IPS DF 6.9 (cell line): ENCODE data around the gene ACTR1A.
"Not testable (repeated sequence)": the region's sequence is repeated elsewhere in the genome, so short reads cannot be mapped to it uniquely, and the experiment has no call there.

Source experiments
- DNase-seq: peaks from one replicate; pipeline ENCODE4 v3.0.0-alpha.2; 2013; ENCODE audit warnings: low read depth, low spot score
- H3K27ac ChIP-seq: one replicate; pipeline ENCODE4 v1.5.1; 2013; ENCODE audit warnings: low read length, control low read depth
- H3K27me3 ChIP-seq: 2 replicates; pipeline ENCODE4 v1.6.1; 2013; ENCODE audit warnings: mild to moderate bottlenecking, low read length; ENCODE audit not compliant: control insufficient read depth, insufficient read depth
- H3K36me3 ChIP-seq: 2 replicates; pipeline ENCODE4 v1.6.1; 2013; ENCODE audit warnings: low read length; ENCODE audit not compliant: control insufficient read depth, insufficient read depth
- H3K4me1 ChIP-seq: 2 replicates; pipeline ENCODE4 v1.6.1; 2013; ENCODE audit warnings: low read length; ENCODE audit not compliant: control insufficient read depth, insufficient read depth
- H3K4me3 ChIP-seq: 2 replicates; pipeline ENCODE4 v1.5.1; 2013; ENCODE audit warnings: mild to moderate bottlenecking, low read length
- H3K9me3 ChIP-seq: 2 replicates; pipeline ENCODE4 v1.6.1; 2013; ENCODE audit warnings: low read length, inconsistent platforms; ENCODE audit not compliant: control insufficient read depth, insufficient read depth
- WGBS: extraction: QIAGEN DNeasy Blood & Tissue Kit; methylation state at CpG from one replicate; pipeline ENCODE4 v1.1.7; 2013; ENCODE audit warnings: mixed read lengths, missing lambda C conversion rate; ENCODE audit not compliant: insufficient read length, insufficient coverage; 5-methylcytosine and 5-hydroxymethylcytosine counted together

The ACTR1A gene

DNA sequence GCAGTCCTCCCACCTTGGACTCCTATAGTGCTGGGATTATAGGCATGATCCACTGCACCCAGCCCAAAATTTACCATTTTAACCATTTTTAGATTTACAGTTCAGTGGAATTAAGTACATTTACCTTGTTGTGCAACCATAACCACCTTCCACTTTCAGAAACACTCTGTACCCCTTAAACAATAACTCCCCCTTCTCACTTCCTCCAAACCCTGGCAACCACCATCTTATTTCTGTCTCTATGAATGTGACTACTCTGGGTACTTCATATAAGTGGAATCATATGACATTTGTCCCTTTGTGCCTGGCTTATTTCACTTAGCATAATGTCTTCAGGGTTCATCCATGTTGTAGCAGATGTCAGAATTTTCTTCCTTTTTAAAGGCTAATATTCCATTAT, 34.9 kb upstream of the ACTR1A start:
- Histone ChIP-seq H3K4me3 (no peak overlapping the region), H3K27me3 (no peaks in the 10 kb centered on the region), H3K36me3 (no peaks in the 10 kb centered on the region), H3K9me3 (no peaks in the 10 kb centered on the region), H3K4me1 (no peaks in the 10 kb centered on the region), H3K27ac (no peak overlapping the region)
- DNase-seq = no peak

DNA sequence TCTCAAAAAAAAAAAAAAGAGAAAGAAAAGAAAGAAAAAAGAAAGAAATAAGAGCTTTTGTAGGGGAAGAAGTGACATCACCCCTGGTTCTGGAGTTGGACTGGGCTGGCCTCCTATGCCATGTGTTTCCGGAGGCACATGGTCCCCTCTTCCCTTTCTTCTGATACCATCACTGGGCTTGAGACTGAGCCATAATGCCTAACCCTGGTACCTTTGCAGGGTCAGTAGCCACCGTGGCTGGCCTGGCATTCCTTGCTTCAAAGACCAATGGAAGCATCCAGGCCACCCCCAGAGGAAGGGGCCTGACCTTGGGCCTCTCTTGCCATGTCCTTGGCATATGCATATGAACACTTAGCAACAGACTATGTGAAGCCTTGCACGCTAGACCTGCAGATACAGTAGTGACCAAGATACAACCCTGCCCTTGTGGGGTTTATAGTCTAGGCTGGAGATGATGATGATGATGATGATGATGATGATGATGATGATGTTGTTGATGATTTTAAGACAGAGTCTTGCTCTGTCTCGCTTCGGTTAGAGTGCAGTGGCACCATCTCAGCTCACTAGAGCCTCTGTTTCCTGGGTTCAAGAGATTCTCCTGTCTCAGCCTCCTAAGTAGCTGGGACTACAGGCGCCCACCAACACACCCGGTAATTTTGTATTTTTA, 33.1 kb upstream of the ACTR1A start:
- H3K9me3 ChIP-seq = no peaks in the 10 kb centered on the region
- WGBS = no CpG with 5 or more reads among the region's 7 CpGs
- DNase-seq = no peak
- no peaks in the 10 kb centered on the region for H3K4me1 ChIP-seq
- no peak overlapping the region for H3K27ac ChIP-seq
- H3K36me3 ChIP-seq = no peaks in the 10 kb centered on the region
- no peaks in the 10 kb centered on the region for H3K27me3 ChIP-seq
- no peak overlapping the region for H3K4me3 ChIP-seq

DNA sequence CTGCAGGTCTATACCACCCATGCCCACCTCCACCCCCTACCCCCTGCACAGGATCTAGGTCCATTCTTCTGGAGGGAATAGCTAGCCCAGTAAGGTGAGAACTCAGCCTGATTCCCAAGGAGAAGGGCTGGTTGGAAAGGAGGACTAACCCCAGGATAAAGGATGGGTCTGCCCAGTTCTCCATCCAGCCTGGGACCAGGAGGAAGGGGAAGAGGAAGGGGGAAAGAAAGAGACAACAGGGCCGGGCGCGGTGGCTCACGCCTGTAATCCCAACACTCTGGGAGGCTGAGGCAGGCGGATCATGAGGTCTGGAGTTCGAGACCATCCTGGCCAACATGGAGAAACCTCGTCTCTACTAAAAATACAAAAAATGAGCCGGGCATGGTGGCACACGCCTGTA, 32.5 kb upstream of the ACTR1A start:
- not testable (repeated sequence) for H3K36me3 ChIP-seq, H3K9me3 ChIP-seq, H3K27me3 ChIP-seq, H3K4me3 ChIP-seq, H3K27ac ChIP-seq, DNase-seq, H3K4me1 ChIP-seq
- WGBS = no CpG with 5 or more reads among the region's 9 CpGs

DNA sequence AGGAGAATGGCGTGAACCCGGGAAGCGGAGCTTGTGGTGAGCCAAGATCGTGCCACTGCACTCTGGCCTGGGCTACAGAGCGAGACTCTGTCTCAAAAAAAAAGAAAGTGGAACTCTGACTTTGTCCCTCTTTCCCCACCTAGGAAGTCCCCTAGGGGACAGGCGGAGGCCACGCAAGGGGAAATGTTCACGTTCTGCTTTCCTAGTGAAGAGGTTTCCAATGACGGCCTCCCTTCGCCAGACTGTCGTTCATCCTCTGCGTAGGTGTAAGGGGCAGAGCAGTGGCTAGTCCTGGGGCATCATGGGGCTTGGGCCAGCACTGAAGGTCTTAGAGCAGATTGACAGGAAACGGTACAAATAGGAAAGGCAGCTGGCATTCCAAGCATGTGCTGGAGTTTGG, 31.8 kb upstream of the ACTR1A start:
- Histone ChIP-seq H3K4me3 (no peak overlapping the region), H3K4me1 (no peaks in the 10 kb centered on the region), H3K27ac (no peak overlapping the region), H3K27me3 (no peaks in the 10 kb centered on the region), H3K9me3 (no peaks in the 10 kb centered on the region), H3K36me3 (no peaks in the 10 kb centered on the region)
- no peak for DNase-seq
- WGBS = no CpG with 5 or more reads among the region's 13 CpGs

DNA sequence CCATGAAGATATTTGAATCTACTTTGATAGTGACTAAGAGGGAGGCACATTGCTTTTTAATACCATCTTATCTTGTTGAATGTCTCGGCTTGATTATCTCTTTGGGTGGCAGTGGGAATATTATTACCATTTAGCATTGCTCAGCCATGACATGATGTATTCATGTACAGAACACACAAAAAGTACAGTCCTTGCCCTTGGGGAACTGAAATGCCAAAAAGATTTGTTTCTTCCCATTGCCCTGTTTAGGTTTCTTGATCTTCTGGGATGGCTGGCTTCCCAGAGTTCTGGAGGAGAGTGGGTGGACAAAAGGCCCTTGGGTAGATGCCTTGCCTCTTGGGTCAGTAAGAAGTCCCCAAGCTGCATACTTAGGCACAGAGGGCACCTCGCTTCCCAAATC, 25.0 kb upstream of the ACTR1A start:
- DNase-seq = no peak
- Histone ChIP-seq H3K9me3 (no peaks in the 10 kb centered on the region), H3K36me3 (no peaks in the 10 kb centered on the region), H3K4me3 (no peak overlapping the region), H3K27me3 (no peaks in the 10 kb centered on the region), H3K4me1 (no peaks in the 10 kb centered on the region), H3K27ac (no peak overlapping the region)
- no CpG with 5 or more reads among the region's 2 CpGs for WGBS

DNA sequence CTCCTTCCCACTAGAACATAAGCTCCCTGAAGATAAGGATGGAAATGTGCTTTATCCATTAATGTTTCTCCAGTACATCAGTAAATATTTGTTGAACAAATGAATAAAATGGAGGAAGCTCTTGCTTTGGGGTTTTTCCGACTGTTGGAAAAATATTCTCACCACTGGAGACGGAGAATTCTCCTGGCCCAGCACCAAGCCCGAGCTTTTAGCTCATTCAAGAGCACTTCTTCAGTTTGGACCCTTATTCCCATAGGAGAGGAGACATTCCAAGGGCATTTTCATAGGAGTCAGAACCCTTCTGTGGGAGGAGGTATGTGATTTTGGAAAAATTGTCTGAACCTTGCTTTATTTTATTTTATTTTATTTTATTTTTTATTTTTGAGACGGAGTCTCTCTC, 22.2 kb upstream of the ACTR1A start:
- no peak overlapping the region for H3K27ac ChIP-seq
- no peak for DNase-seq
- no peaks in the 10 kb centered on the region for H3K9me3 ChIP-seq

GRCh38 chr10:102523250-102524029, 20.9 kb upstream of the ACTR1A start:
- Histone ChIP-seq H3K4me1 (no peaks in the 10 kb centered on the region), H3K27ac (no peak overlapping the region), H3K4me3 (no peak overlapping the region), H3K27me3 (no peaks in the 10 kb centered on the region), H3K36me3 (no peaks in the 10 kb centered on the region), H3K9me3 (no peaks in the 10 kb centered on the region)
- DNase-seq = no peak
- WGBS = no CpG with 5 or more reads among the region's 7 CpGs

More for the DNA sequence above, 22.2 kb upstream of the ACTR1A start:
- H3K27me3 ChIP-seq = no peaks in the 10 kb centered on the region
- no CpG with 5 or more reads among the region's 4 CpGs for WGBS
- H3K4me3 ChIP-seq = no peak overlapping the region
- H3K36me3 ChIP-seq = no peaks in the 10 kb centered on the region
- no peaks in the 10 kb centered on the region for H3K4me1 ChIP-seq

- H3K36me3 ChIP-seq = no peaks in the 10 kb centered on the region
- no CpG with 5 or more reads among the region's 1 CpG for WGBS
- DNase-seq = no peak
- H3K27ac ChIP-seq = no peak overlapping the region
- H3K4me1 ChIP-seq = no peaks in the 10 kb centered on the region
- no peaks in the 10 kb centered on the region for H3K9me3 ChIP-seq
- no peaks in the 10 kb centered on the region for H3K27me3 ChIP-seq
- H3K4me3 ChIP-seq = no peak overlapping the region
These were observed 20.4 kb upstream of the ACTR1A start for GRCh38 chr10:102522874-102523249.

- Histone ChIP-seq H3K36me3 (0 out of 2 replicates have a peak, but pooled peaks cover 3% of the 10 kb centered on the region), H3K27ac (no peak overlapping the region), H3K4me3 (no peak overlapping the region), H3K4me1 (no peaks in the 10 kb centered on the region; the same call in 1 of the 2 replicates), H3K9me3 (no peaks in the 10 kb centered on the region), H3K27me3 (no peaks in the 10 kb centered on the region)
- DNase-seq = no peak
- no CpG with 5 or more reads among the region's 12 CpGs for WGBS
These were observed 16.8 kb upstream of the ACTR1A start for GRCh38 chr10:102519246-102519825.

- no CpG with 5 or more reads among the region's 3 CpGs for WGBS
- no peak for DNase-seq
These were observed 15.0 kb upstream of the ACTR1A start for GRCh38 chr10:102517553-102517952.

More at GRCh38 chr10:102517553-102517952, 15.0 kb upstream of the ACTR1A start:
- H3K4me1 ChIP-seq = no peaks in the 10 kb centered on the region; the same call in 1 of the 2 replicates
- H3K27ac ChIP-seq = no peak overlapping the region
- H3K4me3 ChIP-seq = no peak overlapping the region
- no peaks in the 10 kb centered on the region for H3K9me3 ChIP-seq
- peaks cover 3% of the 10 kb centered on the region; the same call in 1 of the 2 replicates for H3K36me3 ChIP-seq
- H3K27me3 ChIP-seq = no peaks in the 10 kb centered on the region
